NCI-H526 treated with DMSO at 0.1 percent for 48 hours (cell line): ENCODE measurements around the gene PRMT7.

Experiments
- DNase-seq: peaks from one replicate; lab custom pipeline; 2025; lab: John Stamatoyannopoulos, UW

The PRMT7 gene

GRCh38 chr16:68306633-68307032, 4.2 kb upstream of the PRMT7 start:
- DNase-seq: no peak

- DNase-seq: no peak
Measured at GRCh38 chr16:68309799-68310198, 1.0 kb upstream of the PRMT7 start.

GRCh38 chr16:68310437-68310773, 414 bp upstream of the PRMT7 start:
- no peak for DNase-seq

GRCh38 chr16:68313116-68313515, 2.3 kb downstream of the PRMT7 start:
- no peak for DNase-seq

GRCh38 chr16:68319185-68319908, 8.5 kb downstream of the PRMT7 start:
- no peak for DNase-seq

- DNase-seq: no peak
Measured at GRCh38 chr16:68324336-68324735, 13.5 kb downstream of the PRMT7 start.

- DNase-seq: no peak
Measured at GRCh38 chr16:68324780-68325357, 14.1 kb downstream of the PRMT7 start.

- peak; percentile 9 for DNase-seq
Measured at GRCh38 chr16:68328151-68328859, 17.5 kb downstream of the PRMT7 start.

GRCh38 chr16:68328860-68329390, 18.1 kb downstream of the PRMT7 start:
- DNase-seq: no peak

GRCh38 chr16:68331879-68332410, 21.1 kb downstream of the PRMT7 start:
- no peak for DNase-seq

GRCh38 chr16:68332411-68333121, 21.7 kb downstream of the PRMT7 start:
- DNase-seq: no peak

- no peak for DNase-seq
Measured at GRCh38 chr16:68335175-68335574, 24.4 kb downstream of the PRMT7 start.

- DNase-seq: no peak
Measured at GRCh38 chr16:68338326-68339119, 27.7 kb downstream of the PRMT7 start.

- no peak for DNase-seq
Measured at GRCh38 chr16:68339214-68339613, 28.4 kb downstream of the PRMT7 start.

GRCh38 chr16:68342620-68343019, 31.8 kb downstream of the PRMT7 start:
- no peak for DNase-seq

- DNase-seq: no peak
Measured at GRCh38 chr16:68343137-68343536, 32.3 kb downstream of the PRMT7 start.

- no peak for DNase-seq
Measured at GRCh38 chr16:68344252-68344651, 33.4 kb downstream of the PRMT7 start.

- no peak for DNase-seq
Measured at GRCh38 chr16:68345351-68345810, 34.6 kb downstream of the PRMT7 start.

GRCh38 chr16:68345958-68346635, 35.3 kb downstream of the PRMT7 start:
- no peak for DNase-seq

- no peak for DNase-seq
Measured at GRCh38 chr16:68346892-68347480, 36.2 kb downstream of the PRMT7 start.
